8988T (cell line): ENCODE measurements around the gene MEF2B.

Experiments used
- DNase-seq: peaks from one replicate; pipeline ENCODE4 v3.0.0; 2011

The MEF2B gene

DNA sequence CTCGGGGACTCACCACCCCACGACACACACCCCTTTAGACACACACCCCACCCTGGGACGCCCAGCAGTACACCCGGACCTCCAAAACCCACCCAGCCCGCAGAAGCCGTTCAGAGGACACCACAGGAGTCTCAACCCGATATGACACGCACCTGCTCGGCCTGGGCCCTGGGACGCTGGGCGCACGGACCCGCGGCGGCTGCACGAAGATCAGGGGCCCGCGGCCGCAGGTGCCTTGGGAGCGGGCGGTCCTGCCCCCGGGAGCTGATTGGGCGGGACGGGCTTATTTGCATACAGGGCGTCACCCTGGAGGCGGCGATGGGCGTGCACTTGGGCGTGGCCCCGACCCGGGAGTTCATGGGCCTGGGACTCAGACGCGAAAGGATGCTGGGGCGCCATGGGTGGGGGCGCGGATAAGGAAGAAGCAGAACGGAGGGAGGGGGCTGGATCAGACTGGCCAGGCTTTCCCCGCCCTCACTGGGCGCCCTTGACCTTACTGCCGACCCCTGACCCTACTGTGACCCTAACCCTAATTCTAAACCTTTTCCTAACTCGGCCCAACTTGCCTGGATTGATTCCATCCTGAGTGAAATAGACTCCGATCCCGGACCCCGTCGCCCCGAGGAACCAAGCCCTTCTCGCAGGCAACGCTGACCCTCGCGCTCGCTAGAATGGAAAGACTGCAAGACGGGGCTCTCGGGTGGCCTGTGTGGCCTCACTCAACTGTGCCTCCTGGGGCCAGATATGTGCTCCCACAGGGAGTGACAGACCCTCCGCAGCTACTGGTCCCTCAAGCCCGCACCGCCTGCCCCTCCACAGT, at the start of gene MEF2B:
TSS of gene MEF2B (minus strand) at position 211 of the 820 bp plus-strand sequence. CDS start 19,528 bp downstream, outside the sequence.
- peak; percentile 71 for DNase-seq

DNA sequence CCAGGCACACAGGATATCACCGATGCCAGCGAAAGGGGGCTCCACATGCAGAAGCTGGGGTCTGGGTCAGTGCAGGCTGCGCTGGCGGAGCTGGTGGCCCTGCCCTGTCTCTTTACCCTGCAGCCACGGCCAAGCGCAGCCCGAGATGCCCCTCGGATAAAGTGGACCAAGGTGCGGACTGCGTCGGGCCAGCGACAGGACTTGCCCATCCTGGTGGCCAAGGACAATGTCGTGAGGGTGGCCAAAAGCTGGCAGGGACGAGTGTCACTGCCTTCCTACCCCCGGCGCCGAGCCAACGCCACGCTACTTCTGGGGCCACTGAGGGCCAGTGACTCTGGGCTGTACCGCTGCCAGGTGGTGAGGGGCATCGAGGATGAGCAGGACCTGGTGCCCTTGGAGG, 48.8 kb upstream of the MEF2B start:
- DNase-seq, result no peak

DNA sequence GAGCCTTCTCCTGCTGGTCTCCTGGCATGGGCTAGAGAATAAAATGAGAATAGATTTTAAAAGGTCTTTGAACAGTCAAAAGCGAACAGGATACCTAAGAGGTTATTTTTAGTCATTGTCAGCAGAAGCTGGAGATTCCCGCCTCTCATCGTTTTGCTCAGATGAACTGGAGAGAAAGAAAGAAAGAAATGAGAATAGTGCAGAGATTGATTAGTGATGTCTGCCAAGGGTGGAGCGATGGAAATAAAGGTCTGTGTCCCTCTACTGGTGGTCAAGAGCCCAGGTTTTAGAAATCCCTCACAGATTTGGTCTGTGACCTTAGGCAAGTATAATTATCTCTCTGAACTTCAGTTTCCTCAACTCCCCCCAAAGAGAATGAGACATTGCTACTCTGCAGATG, 47.0 kb upstream of the MEF2B start:
- no peak for DNase-seq

DNA sequence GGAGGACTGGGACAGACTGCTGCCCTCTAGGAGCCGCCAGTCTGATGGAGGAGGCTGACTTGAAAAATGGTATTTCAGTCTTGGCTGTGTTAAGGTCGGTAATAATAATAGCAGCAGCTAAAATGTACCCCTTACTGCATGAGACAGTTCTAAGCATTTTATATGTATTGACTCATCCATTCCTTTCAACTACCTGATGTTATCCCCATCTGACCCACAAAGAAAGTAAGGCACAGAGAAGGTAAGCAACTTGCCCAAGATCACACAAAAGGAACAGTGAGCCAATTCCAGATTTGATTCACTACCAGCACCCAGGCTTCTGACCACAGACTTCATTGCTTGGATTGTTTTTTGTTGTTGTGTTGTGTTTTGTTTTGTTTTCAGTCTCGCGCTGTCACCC, 45.7 kb upstream of the MEF2B start:
- DNase-seq, result no peak

DNA sequence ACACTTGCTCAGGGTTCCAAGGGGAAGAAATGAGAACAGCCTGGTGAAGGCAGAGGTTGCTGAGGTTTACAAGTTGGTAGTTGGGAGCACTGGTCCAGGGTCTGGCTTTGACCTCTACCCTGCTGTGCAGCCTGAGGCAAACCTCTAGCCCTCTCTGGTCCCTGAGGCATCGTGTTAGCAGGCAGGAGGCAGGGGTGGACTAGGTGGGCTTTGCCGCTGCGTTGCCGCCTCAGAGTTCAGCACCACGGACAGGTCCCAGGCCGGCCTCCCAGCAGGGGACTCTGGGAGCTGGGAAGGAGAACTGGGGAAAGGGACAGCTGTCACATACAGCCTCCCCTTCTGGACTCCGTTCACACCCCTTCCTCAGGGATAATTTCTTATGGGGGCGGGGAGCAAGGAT, 44.8 kb upstream of the MEF2B start:
- DNase-seq, result no peak

DNA sequence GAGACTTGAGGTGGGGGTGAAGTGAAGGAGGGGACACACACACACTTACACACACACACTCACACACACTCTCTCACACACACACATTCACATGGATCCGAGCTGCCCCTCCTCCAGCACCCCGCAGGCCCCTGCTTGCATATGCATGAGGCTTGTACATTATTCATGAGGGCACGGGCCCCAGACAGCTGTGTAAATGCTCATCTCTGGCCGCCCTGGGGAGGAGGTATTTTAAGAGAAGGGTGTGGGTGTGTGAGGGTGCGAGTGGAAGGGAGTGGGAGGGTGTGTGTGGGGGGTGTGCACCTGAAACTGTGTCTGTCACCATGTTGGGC, 44.1 kb upstream of the MEF2B start:
- DNase-seq, result no peak

DNA sequence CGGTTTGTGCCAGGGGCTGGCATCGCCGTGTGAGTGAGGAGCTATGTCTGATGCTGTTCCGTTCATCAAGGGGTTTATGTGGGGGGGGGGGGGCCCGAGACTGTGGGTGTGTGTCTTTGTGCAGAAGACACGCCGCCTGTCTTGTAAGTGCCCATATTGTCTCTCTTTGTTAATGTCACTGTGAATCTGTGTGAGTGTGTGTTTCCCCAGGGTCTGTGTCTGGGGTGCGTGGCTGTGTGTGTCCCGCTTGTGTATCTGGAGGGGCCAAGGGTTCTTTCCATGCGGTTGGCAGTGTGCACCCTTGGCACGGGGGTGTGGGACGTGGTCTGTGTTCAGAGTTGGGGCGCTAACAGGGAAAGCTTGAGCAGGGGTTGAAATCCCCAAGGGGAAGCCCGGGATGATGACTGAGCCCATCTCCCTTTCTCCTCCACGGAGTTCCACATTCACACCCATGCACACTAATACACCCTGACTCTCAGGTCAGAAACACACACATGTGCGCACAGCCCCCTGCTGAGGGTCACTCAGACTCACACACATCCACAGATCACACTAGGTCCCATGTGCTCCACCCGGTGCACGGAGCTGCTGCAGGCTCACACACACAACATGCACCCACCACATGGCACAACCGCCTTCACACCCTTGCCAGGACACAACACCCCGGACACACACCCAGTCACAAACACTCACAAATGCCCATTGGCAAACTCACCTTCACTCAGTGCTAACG, 43.5 kb upstream of the MEF2B start:
- DNase-seq, result no peak

DNA sequence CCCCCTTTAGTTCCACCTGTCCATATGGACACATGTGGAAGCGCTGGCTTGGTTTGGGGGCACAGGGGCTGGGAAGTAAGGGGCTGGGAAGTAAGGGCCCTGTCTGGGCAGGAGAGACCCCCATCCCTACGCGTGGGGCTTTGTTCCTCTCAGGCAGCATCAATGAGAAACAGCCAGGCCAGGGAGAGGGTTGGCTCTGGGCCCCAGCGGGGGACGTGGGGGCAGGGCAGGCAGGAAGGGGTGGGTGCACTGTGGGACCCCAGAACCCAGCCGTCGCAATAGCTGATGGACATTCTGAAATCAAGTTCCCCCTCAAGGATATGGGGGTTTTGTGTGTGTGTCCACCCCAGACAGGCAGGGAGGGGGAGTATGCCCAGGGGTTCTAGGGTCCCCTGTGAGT, 42.9 kb upstream of the MEF2B start:
- DNase-seq, result no peak

DNA sequence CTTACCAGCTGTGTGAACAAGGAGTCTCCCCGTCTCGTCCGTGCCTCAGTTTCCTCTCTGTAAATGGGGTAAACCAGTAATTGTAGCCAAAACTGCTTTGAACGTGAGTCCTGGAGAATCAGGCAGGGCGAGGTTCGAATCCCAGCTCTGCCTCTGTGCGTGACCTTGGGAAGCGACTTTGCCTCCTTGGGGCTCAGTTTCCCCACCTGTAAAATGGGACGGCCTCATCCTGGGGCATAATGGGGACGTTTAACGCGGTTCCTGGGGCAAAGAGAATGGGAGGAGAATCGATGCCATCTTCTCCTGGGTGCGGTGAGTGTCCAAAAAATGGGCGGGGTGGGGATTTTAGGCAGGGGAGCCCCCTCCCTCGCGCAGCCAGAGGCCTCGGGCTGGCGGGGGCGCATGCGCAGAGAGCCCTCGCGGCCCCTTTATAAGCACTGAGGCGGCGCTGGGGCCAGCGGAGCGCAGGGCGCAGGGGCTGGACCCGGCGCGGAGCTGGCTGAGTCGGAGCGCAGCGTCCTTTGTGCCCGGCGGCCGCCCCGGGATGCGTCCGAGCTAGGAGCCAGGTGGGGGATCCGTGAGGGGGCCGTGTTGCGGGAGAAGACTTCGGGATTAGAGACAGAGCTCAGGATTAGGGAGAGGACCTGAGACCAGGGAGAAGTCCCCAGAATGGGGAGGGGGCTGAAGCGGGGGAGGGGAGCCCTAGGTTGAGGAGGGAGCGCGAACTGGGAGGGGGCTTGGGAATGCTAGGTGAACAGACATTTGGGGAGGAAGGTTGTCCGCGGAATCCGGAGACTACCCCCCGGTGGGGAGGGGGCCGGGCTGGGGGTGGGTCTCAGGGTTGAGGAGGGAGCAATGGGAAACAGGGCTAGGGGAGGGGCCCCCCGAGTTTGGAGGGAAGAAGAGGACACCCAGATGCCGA, 41.7 kb upstream of the MEF2B start, which contains the start of gene NCAN:
TSS of gene NCAN (plus strand) at position 460 of the 922 bp plus-strand sequence. CDS start 4,996 bp downstream, outside the sequence.
- no peak for DNase-seq

DNA sequence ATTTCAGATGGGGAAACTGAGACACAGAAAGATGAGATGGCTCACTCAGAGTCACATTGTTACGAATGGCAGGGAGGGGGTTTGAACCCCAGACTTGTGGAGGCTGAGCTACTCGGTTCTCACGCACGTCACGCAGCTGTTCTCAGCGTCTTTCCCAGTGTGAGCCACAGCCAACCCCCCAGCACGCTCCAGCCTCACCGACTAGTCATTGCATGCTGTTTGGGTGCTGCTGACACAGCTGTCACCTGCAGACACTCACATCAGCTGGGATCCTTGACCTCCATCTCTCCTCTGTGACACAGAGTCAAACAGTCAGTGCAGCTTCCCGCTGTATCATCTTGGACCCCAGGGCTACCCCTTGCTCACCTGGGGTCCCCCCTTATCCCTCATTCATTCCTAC, 39.3 kb upstream of the MEF2B start:
- no peak for DNase-seq

DNA sequence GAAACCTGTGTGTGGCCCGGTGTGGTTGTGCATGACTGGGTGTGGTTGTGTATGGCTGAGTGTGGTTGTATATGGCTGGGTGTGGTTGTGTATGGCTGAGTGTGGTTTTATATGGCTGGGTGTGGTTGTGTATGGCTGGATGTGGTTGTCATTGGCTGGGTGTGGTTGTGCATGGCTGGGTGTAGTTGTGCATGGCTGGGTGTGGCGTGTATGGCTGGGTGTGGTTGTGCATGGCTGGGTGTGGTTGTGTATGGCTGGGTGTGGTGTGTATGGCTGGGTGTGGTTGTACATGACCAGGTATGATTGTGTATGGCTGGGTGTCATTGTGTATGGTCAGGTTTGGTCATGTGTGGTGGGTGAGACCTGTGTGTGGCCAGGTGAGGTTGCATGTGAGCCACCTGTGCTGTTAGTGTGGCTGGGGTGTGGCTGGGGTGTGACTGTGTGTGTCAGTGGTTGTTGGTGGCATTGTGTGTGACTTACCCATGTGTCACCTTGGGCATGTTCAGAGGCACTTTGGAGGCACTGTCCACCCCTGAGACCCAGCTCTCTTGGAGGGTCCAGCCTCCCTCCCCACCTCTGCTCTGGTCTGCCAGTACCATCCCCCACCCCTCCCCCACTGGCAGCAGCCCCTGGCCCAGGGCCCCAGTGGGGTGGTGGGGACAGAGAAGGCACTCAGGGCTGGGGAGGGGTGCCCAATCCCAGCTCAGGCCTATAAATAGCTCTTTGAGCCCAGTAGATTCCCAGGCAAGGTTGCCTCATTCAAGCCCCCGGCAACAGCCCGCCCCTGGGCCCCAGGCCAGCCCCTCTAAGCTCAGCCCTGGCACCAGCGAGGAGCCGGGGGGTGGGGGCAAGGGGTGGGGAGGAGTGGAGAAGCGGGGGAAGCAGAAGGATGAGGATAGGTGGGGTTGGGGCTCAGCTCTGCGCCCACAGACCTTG, 37.8 kb upstream of the MEF2B start:
- DNase-seq, result no peak

DNA sequence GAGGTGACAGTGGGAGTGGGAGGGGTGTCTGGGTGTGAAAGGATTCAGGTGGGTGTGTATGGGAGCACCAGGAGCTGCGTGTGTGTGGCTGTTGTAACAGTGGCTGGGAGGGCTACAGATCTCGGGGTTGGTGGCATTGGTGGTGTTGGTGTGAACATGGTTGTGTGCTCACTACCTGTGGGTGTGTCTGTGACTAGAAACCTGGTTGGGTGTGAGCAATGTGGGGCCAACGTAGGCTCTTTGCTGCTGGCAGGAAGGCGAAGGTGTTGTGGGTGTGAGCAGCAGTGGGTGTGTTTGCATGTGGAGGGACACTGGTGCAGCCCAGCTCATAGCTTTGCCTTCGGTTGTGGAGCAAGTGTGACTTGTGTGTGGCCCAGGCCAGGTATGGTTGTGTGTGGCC, 36.9 kb upstream of the MEF2B start:
- no peak for DNase-seq

DNA sequence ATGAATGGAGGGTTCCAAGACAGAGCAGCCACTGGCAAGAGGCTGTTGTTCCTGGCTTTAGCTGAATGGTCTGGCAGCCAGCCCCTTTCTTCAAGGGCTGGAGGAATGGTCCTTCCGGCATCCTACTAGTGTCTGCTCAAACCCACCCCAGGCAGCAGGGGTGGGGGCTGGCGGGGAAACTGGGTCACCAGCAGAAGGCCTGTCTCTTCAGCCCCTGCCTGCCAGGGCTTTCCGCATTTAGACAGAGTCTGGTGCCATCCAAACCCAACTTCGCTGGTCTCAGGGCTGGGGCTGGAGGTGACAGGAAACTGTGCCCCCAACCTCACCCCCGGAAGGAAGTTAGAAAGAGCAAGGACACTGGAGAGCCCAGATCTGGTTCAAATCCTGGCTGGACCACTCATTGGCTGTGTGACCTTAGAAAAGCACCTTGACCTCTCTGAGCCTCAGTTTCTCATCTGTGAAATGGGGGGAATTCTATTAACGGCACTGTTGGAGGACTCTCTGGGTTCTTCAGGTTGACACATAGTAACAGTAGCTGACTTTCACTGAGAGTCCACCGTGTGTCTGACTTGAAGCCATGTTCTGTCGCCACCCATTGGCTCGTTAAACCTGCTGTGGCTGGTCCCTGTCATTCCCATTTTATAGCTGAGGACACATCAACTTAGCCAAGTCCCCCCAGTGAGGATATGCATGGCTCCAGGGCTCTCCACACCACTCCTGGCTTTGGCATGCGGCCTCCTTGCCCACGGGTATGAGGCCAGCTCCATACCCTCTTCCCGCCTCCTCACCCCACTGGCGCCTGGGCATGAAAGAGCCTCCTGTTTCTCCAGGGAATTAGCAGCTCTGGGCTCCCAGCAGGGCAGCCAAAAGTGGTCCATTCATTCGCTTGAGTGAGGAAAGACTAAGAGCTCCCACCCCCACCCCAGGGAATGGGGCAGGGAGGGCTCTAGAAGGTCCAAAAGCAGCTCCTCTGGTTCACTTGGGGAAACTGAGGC, 35.6 kb upstream of the MEF2B start:
- no peak for DNase-seq

DNA sequence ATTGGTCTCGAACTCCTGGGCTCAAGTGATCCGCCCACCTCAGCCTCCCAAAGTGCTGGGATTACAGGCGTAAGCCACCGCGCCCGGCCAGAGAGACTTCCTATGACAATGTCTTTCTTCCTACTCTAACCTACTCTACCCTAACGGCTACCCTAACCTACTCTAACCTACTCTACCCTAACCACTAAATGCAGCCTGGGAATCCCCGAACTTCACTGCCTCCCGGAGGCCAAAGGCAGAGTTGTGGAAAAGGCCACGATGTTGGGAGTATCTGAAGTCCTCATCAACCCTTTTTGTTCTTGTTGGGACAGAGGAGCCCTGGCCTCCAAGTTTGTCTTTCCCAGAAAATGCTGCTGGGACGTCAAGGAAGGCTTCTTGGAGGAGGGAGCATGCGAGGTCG, 34.1 kb upstream of the MEF2B start:
- DNase-seq, result no peak

DNA sequence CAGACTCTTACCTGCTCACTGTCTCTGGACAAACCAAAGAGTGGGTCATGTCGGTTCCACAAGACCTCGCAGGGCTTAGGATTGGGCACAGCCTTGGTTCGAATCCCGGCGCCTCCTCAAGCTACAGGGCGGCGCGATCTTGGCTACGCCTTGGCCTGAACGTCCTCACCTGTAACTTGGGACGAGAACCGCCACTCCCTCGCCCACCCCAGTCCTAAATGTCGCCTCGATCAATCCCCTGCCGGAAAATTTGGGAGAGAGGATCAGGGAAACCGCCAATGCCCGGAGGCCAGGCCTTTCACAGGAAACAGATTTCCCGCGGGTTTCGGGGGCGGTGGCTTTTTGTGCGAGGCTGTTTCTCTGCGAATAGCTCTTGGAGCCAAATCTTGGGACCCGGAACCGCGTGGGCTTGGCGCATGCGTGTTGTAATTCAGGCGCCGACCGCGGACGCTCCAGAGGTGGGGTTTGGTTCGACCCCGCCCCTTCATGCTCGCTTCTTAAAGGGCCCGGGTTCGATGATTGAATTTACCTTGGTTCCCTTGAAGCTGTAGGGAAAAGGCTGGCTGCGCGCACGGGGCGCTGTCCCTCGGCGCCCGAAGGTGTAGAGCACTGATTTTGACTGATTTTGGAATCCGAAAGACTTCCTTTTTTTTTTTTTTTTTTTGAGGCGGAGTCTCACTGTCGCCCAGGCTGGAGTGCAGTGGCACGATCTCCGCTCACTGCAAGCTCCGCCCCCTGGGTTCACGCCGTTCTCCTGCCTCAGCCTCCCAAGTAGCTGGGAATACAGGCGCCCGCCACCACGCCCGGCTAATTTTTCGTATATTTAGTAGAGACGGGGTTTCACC, 33.2 kb upstream of the MEF2B start, which contains the start of gene NR2C2AP:
TSS of gene NR2C2AP (minus strand) at position 403 of the 845 bp plus-strand sequence. CDS start at position 49, 354 bp downstream.
- peak; percentile 96 for DNase-seq

DNA sequence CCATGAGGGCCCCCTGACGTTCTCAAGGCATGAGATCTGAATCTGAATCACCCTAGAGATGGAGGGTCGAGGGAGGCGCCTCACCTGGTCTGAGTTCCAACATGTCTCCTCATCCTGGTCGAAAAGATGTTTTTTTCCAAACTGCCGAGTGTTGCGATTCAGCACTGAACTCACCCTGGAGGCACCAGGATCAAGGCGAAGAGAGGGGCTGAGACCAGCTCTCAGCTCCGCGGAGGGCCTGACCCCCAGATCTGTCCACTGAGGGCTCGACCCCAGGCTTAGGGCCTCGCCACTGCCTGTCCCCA, 32.6 kb upstream of the MEF2B start:
- DNase-seq, result no peak

DNA sequence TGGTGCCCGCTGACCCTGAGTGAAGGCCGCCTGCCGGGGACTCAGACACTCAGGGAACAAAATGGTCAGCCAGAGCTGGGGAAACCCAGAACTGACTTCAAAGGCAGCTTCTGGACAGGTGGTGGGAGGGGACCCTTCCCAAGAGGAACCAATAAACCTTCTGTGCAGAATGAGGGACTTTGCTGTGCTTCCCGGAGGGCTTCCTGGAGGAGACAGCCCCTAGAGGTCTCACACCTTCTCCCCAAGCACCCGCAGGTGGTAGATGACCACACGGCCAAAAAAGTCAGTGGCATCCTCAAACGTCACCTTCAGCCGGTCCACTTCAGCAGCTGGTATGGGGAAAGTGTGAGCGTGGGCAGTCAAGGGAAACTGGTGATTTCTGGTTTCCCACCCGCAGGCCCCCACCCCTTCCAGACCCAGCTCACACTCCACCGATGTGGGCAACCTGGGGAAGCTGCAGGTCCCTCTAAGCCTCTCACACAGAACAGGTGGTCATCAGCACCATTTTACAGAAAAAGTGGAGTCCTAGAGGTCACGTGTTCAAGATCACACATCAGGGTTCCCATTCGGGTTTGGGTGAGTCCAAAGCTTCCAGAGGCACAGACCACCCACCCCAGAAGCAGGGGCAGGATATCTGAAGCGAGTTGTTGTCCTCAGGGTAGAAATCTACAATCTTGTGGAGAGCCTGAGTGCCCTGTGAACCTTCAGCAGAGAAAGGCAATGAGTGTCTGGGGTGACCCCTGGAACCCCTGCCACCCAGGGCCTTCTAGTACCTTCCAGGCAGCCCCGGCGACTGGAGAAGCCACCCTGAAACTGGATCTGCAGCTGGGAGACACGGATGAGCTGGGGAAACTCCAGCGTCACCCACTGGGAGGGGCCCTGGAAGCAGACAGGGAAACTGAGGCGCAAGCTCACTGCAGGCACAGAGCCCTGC, 31.9 kb upstream of the MEF2B start:
- no peak for DNase-seq

DNA sequence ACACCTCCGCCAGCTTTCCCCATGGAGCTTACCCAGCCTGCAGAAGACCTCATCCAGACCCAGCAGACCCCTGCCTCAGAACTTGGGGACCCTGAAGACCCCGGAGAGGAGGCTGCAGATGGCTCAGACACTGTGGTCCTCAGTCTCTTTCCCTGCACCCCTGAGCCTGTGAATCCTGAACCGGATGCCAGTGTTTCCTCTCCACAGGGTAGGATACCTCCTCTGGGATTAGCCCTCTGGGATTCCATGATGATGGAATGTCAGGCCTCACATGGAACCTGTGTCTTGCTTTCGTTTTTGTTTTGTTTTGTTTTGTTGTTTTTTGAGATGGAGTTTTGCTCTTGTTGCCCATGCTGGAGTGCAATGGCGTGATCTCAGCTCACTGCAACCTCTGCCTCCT, 23.9 kb upstream of the MEF2B start:
- DNase-seq, result no peak
